ENCODE measurements around the gene KLF7. TPM values are rescaled to one million over a fixed set of nuclear protein-coding genes. Genes with fewer than 3 reads are reported as not detected.

The KLF7 gene
- total RNA-seq, 2 experiments from 2014 or later, result not detected

GRCh38 chr2:207048416-207048815 is 117.3 kb downstream of the KLF7 start:
- intact Hi-C loops (cut with micrococcal nuclease; ENCODE audit: unreplicated experiment), result no loop called here
- Histone ChIP-seq H3K79me2 (ENCODE audit: insufficient read depth, low read depth, low read length) (no peaks in the 10 kb centered on the region), H2AFZ (ENCODE audit: low read length) (no peak overlapping the region), H3K9me2 (ENCODE audit: insufficient read depth, low read length) (no peaks in the 10 kb centered on the region), H3K36me3 (ENCODE audit: insufficient read depth, low read length) (no peaks in the 10 kb centered on the region), H4K20me1 (ENCODE audit: insufficient read depth, low read length) (no peaks in the 10 kb centered on the region), H3K4me3 (ENCODE audit: low read depth, low read length, poor library complexity, severe bottlenecking) (no peak overlapping the region), H3K4me1 (ENCODE audit: insufficient read depth, low read length, poor library complexity, severe bottlenecking) (no peaks in the 10 kb centered on the region), H3K9me3 (ENCODE audit: low read length) (no peaks in the 10 kb centered on the region), H3K27ac (ENCODE audit: low read depth, low read length, poor library complexity, severe bottlenecking) (no peak overlapping the region), H3K4me2 (ENCODE audit: low read length) (no peak overlapping the region)
- BruUV-seq (replicated peaks), result no TSS peak
- no peak for DNase-seq (ENCODE audit: low spot score)
- POLR2A ChIA-PET, result interaction anchor here (1.2 kb wide), 2 partner anchors 13 to 15 kb away, joined by 3 to 7 read pairs; no protein-coding TSS in a partner anchor
- CTCF ChIA-PET (ENCODE audit: unreplicated experiment), result no interaction called here
- TF ChIP-seq EZH2phosphoT487 (IDR thresholded peaks at IDR 0.05; ENCODE audit: borderline replicate concordance, low read depth, low read length), result no peak
- TF ChIP-seq CTCF (conservative IDR thresholded peaks at IDR 0.05; ENCODE audit: low read length), result no peak

- intact Hi-C loops (cut with micrococcal nuclease; ENCODE audit: unreplicated experiment), result no loop called here
- Histone ChIP-seq H3K4me3 (ENCODE audit: low read depth, low read length, poor library complexity, severe bottlenecking) (no peak overlapping the region), H3K9me2 (ENCODE audit: insufficient read depth, low read length) (no peaks in the 10 kb centered on the region), H3K27ac (ENCODE audit: low read depth, low read length, poor library complexity, severe bottlenecking) (no peak overlapping the region), H3K4me2 (ENCODE audit: low read length) (no peak overlapping the region), H2AFZ (ENCODE audit: low read length) (no peak overlapping the region), H4K20me1 (ENCODE audit: insufficient read depth, low read length) (no peaks in the 10 kb centered on the region), H3K36me3 (ENCODE audit: insufficient read depth, low read length) (no peaks in the 10 kb centered on the region), H3K79me2 (ENCODE audit: insufficient read depth, low read depth, low read length) (no peaks in the 10 kb centered on the region), H3K9me3 (ENCODE audit: low read length) (no peaks in the 10 kb centered on the region), H3K4me1 (ENCODE audit: insufficient read depth, low read length, poor library complexity, severe bottlenecking) (no peaks in the 10 kb centered on the region)
- DNase-seq (ENCODE audit: low spot score), result no peak
- no TSS peak for BruUV-seq (replicated peaks)
- no peak for TF ChIP-seq EZH2phosphoT487 (IDR thresholded peaks at IDR 0.05; ENCODE audit: borderline replicate concordance, low read depth, low read length)
- 0 out of 2 replicates have a peak, but pooled peaks have one; percentile 13 for TF ChIP-seq CTCF (conservative IDR thresholded peaks at IDR 0.05; ENCODE audit: low read length)
- ChIA-PET CTCF (ENCODE audit: unreplicated experiment) (no interaction called here), POLR2A (no interaction called here)
Observed at GRCh38 chr2:207046724-207047123, 119.0 kb downstream of the KLF7 start.

GRCh38 chr2:207045531-207045930 is 120.2 kb downstream of the KLF7 start:
- BruUV-seq (replicated peaks), result no TSS peak
- Histone ChIP-seq H3K9me3 (ENCODE audit: low read length) (no peaks in the 10 kb centered on the region), H3K4me3 (ENCODE audit: low read depth, low read length, poor library complexity, severe bottlenecking) (no peak overlapping the region), H3K36me3 (ENCODE audit: insufficient read depth, low read length) (no peaks in the 10 kb centered on the region), H3K9me2 (ENCODE audit: insufficient read depth, low read length) (no peaks in the 10 kb centered on the region), H3K79me2 (ENCODE audit: insufficient read depth, low read depth, low read length) (no peaks in the 10 kb centered on the region), H4K20me1 (ENCODE audit: insufficient read depth, low read length) (no peaks in the 10 kb centered on the region), H3K27ac (ENCODE audit: low read depth, low read length, poor library complexity, severe bottlenecking) (no peak overlapping the region), H3K4me2 (ENCODE audit: low read length) (no peak overlapping the region), H2AFZ (ENCODE audit: low read length) (no peak overlapping the region), H3K4me1 (ENCODE audit: insufficient read depth, low read length, poor library complexity, severe bottlenecking) (no peaks in the 10 kb centered on the region)
- no peak for DNase-seq (ENCODE audit: low spot score)
- TF ChIP-seq EZH2phosphoT487 (IDR thresholded peaks at IDR 0.05; ENCODE audit: borderline replicate concordance, low read depth, low read length) (no peak), CTCF (conservative IDR thresholded peaks at IDR 0.05; ENCODE audit: low read length) (no peak)
- intact Hi-C loops (cut with micrococcal nuclease; ENCODE audit: unreplicated experiment), result no loop called here
- ChIA-PET CTCF (ENCODE audit: unreplicated experiment) (no interaction called here), POLR2A (no interaction called here)
